HG03439 (cell line): ENCODE measurements around the gene RAB11FIP2.
A peak's percentile ranks its signal among the peaks of the same experiment; 100 is the strongest.

ENCODE experiments used
- ATAC-seq: cut with Tn5 transposase; IDR thresholded peaks from one replicate; pipeline ENCODE4 v1.9.1; 2021; ENCODE audit warnings: mild to moderate bottlenecking, moderate library complexity; ENCODE audit not compliant: unreplicated experiment

Gene RAB11FIP2

DNA sequence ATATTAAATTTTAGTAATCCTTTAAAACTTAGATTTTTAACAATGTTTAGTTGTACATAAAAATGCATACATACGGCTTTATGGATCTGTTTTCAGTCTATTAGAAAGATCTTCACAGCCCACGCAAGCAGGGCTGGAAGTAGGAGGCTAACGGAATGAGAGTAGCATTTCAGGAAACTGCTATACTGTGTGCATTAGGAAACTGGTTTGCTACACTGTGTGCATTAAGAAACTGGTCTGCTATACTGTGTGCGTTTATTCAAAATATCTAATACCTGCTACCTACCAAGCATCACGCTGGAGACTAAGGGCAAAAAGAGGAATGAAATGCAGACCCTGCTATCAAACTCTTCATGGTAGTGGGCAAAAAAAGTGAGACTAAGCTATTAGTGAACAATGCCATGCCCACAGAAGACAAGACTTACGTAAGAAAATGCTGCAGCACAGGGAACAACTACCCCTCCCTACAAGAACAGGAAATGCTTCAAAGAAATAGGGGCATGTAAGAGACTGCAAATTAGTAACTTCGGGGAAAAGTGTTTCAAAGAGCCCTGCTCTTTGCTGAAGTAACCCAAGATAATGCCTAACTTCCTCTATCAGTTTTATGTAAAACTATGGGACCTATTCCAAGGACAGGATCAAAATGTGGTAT is 11.3 kb downstream of the RAB11FIP2 start:
- no peak for ATAC-seq

DNA sequence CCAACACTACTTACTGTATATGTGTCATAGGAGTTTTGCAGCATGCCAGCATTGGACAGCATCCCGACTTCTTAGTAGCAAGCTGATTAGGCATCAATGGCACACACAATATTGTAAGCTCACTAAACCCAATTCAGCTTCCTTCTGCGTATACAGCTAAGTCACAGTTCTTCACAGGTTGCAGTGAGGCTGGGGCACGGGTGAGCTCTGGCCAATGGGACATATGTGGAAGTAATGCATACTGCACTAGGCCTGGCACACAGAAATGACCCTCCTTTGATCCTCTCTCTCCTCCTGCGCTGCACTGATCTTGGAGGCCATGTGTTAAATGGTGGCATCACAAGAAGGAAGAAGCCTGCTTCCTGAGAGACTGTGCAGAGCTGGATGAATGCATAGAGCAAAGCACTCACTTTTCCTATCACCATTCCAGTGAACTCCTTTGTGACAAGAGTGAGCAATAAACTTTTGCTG is 11.9 kb downstream of the RAB11FIP2 start:
- no peak for ATAC-seq

DNA sequence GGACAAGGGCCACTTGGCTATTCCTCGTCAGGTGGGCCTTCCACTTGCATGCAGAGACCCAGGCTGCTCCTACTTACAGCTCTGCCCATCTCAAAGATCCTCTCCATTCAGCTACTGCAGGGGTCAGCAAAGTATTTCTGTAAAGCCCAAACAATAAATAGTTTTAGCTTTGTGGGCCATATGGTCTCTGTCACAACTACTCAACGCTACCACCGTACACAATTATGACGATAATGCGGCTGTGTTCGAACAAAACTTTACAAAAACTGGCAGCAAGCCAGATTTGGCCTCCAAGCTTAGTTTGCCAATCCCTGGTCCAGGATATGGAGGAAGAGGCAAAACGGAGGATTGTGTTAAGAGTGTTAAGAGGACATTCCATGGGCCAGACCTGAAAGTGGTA is 12.8 kb downstream of the RAB11FIP2 start:
- no peak for ATAC-seq

DNA sequence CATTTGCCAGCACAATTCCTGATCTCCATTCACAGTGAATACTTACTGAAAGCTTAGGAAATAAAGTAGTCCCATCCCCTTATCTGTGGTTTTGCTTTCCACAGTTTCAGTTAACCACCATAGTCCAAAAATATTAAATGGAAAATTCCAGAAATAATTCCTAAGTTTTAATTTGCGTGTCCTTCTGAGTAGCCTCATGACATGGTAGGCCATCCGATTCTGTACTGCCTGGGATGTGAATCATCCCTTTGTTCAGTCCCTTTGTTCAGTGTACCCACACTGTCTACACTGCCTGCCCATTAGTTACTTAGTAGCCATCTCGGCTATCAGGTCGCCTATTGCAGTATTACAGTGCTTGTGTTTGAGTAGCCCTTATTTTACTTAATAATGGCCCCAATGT is 14.2 kb downstream of the RAB11FIP2 start:
- no peak for ATAC-seq

DNA sequence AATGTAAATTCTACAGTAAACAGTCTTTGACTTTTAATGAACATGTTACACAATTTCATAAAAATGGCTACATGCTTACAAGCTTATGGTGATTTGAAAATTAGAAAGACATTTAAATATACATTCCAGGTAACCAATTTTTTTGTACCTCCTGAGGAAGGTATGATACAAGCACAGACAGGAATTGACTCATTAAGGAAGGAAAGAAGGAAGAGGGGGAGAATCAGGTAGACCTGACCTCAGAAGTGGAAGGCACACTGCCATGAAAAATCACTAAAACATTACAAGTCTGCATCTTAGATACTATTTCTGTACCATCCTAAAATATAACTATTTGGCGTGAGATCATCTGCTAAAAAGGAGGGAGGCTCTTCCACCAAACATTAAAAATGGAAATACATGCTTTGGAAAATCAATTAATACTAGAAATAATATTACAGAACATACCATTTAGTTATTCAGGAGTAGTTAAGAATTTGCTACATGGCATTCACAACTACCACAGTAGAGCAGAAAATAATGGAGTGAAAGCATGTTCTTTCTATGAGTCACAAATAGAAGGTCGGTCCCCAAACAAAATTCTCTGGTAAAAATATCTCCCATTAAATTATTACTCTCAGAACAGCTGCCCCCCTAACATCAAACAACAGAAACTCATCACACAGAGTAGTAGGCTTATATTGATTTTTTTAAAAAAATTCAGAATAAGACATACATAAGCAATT is 15.2 kb downstream of the RAB11FIP2 start:
- ATAC-seq = no peak

DNA sequence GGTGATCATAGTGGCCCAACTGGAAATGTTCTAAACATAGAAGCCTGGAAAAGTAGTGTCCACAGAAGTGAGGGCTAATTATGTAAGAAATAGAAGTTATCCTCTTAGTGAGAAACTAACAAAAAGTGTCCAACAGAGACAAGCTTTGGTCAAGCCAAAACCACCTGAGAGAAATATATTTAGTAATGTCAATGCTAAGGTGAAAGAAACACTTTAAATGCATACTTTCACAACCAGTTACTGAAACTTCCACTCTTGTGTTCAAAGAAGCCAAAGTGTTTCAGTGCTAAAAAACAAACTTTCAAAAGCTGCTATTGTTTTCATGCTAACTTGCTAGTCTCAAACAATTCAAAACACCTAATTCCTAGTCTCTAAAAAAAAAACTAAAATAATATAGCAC is 18.1 kb downstream of the RAB11FIP2 start:
- peak; percentile 99 for ATAC-seq

DNA sequence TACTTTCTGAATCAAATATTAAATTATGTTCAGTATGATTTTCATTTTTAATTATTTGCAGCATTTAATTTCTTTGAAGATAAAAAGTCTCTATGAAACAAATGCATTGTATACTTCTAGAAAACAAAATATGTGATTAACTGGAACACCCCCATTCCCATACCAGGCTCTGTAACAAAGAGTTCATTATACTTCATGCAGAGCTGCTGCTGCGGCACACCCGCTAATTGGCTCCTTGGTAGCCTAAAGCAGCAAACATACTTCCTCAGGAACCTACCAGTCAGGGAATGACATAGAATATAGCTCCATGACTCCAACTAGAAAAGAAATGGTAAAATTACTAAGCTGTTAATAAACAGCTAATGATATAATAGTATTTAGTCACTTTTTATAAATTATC is 19.3 kb downstream of the RAB11FIP2 start:
- ATAC-seq = no peak

DNA sequence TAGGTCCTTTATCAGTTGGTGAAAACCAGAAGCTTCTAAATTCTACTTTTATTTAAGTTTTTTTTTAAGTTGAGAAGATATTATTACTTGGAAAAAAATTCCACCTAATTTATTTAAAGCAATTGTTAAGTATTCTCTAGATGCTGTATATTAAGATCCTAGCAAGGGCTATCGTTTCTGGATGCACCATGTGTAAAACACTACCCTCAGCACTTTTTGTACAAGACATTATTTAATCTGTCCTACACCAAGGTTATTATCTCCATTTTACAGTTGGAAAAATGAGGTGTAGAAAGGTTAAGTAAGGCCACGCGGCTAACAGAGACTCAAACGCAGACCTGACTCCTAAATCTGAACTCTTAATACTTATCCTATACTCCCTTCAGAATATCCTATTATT is 19.8 kb downstream of the RAB11FIP2 start:
- no peak for ATAC-seq

DNA sequence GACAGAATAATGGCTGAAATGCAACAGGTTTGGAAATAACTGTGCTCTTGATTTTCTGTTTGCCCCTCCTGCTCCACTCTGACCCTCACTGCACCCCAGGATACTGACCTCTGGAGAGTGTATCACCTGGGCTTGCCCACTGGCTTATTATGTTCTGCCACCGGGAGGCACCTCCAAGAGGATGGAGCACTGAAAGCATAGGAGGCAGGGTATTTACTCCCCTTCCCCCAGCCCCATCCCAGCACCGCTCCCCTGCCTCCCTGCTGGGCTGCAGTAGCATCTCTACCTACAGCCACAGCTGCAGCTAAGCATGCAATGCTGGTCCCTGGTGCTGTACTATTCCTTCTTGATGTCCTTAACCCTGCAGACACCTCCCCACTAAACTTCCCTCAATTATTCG is 26.4 kb downstream of the RAB11FIP2 start:
- ATAC-seq = no peak

DNA sequence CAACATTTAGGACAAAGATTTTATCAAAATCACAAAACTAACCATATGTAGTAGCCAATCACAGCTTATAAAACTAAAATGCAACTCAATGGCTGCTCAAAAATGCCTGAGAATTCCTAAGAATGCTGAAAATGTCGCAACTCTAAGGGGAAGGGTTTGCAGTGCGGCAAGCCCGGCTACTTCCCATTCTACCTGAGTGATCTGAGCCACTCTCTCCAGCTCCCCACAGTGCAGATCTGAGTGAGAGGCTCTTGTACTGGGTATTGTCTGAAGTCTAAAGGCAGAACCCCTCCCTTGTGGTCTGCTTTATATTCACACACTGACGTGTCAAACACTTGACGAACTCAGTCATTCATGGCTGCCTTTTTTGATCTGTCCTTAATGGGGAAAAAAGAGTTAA is 28.9 kb downstream of the RAB11FIP2 start:
- ATAC-seq = no peak

DNA sequence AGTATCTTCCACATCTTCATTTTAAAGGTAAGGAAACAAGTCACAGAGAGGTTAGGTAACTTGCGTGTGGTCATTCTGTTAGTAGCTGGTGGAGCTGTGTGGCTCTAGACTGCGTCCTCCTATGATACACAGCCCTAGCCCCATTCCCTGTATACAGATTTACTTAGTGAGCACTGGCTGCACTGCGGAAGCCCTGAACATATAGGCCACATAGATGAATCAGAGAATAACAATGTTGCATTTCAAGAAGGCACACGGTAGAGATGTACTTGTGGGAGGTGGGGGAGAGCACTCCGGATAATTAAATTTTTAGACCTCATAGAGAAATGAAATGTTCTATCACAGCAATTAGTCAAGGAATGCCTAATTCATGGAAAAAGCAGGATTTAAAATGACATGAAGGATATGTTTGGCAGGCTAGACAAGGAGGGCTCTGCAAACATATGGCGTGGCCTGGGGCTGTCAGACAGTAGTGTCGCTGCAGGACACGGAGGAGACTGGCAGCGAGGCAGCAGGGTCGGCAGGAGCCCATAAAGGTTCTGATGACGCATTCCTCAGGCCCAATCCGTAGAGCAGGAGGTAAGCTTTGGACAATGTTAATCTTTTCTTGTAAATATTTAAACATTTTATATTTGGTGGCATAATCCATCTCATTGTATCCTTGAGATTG is 29.5 kb downstream of the RAB11FIP2 start:
- no peak for ATAC-seq

DNA sequence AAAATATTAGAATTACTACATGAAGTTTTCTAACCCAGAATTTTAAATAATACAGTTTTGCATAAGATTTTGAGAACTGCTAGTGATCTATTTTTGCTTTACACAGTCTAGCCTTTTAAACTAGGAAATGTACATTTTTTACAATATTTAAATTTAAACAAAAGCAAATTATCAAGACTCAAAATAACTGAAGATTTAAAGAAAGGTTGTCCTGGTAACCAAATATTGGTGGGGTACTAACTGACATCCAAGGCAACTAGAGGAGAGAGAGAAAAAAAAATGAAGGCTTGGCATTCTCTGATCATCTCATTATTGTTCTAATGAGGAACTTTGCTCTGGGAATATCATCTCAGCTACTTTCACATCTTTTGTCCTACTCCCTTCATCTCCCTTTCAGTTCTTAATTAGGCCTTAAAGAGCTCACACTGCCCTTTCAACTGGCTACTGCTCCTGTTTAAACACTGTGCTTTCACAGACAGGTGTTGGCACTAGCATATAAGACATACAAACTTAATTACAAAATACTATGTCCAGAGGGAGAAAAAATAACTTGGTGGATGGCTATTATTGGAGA is 33.7 kb downstream of the RAB11FIP2 start:
- ATAC-seq = no peak

DNA sequence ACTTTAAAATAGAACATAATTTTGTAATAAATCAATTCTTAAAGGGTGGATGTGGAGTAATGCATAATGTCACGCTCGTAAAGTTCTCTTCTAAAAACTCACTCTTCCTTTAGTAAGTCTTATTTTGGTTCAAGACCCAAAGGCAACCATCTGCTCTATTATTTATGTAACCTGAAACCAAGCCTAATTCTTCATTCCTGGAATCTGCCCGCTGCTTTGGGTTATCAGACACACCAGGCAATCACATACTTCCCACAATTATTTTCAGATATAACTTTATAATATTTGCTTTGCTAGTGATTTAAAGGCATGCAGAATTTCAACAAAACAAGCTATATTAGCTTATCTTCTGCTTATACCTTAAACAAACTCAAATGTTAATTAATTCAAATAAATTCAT is 39.0 kb downstream of the RAB11FIP2 start:
- ATAC-seq = no peak

DNA sequence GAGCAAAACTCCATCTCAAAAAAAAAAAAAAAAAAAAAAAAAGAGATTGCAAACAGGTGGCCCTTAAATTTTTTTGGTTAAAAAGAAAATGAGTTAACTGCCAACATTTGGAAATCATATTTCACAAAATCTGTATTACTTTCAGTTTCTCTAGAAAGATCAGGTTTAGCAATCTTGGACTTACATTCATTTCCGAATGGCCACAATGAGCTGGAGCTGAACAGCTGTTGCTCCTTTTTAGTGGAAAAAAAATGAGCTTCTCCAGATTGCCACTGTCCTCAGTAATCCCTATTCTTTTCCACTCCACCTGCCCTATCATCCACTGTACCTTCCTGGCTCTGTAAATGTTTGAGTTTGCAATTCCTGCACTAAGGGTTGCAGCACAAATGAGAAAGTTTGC is 43.6 kb downstream of the RAB11FIP2 start:
- no peak for ATAC-seq

DNA sequence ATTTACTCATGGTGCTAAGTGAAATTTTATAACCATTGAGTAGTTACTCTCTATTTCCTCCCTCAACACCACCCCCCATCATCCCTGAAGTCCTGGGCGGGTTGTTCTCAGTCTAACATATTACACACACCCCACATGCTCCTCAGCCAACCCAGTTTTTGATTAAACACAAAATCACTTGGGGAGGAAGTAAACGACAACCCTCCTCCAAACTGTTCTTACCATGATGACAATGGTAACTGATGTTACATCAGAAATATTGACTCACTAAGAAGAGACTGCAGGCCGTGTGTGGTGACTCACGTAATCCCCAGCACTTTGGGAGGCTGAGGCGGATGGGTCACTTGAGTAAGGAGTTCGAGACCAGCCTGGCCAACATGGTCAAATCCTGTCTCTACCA is 44.2 kb downstream of the RAB11FIP2 start:
- ATAC-seq = no peak

DNA sequence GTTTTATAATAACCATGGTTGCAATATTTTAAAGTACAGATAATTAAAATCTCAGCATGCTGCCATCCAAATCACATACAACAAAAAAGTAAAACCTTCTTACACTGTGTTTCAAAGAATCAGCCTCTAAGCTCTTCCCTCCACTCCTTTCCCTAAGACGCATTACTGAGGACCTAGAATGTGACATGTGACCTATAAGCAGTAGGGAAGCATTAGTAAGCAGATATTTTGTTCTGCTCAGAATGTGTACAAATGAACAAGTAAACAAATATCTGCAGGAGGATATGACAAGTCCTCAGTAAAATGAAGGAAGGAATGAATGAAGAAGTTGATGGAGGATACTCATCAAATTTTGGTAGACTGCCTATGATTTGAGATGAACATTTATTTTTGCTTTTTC is 49.1 kb downstream of the RAB11FIP2 start:
- ATAC-seq = no peak

DNA sequence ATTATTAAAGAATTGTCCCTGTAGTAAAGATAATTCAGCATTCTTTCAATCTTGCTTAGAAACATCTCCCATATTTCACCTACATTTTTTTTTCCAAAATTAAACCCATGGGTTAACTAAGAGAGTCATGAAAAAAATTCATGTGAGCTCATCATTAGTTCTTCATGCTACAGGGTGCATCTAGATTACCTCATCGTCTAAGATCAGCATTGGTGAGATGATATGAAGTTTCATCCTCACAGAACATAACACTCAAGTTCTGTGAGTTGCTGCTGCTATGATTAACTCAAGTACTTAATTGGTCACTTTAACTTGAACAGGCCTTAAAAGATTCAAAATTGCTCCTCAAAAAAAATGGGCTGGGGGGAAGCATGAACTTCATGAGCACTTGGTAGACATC is 50.0 kb downstream of the RAB11FIP2 start:
- no peak for ATAC-seq

DNA sequence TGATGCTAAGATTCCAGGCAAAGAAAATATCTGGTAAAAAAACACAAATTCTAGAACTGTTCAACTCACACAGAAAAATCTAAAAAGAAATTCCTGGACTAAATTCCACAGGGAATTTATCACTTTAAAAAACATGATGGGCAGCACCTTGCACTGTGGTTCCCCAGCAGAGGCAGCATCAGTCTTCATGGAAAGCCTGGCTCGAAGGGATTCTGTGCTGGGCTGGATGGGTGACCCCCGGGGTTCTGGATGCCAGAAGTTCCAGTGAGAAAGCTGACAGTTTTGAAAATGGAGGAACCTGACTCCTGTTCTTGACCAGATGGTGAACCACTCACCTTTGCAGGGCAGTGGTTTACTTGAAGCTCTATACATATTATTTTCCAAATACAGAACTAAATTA is 52.0 kb downstream of the RAB11FIP2 start:
- no peak for ATAC-seq

DNA sequence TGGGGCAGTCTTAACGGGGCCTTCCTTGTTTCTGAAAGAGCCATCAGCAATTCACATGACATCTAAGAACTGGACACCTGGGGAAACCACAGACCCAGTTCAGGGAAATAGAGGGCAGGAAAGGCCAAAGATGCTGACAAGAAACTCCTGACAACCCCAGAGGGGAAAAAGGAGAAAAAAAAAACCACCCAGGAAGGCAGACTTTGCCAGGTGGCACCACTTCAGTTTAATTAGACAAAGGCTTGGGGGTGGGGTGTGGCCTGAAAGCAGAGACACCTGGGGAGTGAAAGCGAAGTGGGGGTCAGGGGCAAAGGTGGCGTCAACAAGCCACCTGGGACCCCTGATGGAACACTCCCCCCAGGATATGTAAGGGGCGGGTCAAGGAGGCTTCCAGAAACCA is 53.6 kb downstream of the RAB11FIP2 start:
- no peak for ATAC-seq

DNA sequence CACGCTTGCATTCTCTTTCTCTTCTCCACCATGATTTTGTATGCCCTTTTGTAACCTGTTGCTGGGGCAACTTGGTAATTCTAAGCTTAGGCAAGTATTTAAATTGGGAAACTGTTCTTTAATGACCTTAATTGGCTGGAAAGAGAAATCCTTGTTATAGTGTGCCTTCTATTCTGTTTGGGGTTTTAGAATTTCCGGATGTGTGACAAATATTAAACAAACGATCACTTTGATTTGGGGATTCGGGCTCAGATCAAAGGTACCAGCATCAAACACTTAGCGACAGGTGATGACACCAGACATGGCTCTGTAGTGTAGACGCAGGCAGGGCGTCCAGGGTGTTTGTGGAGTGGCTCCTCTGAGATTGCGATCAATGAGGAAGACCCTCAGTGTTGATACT is 55.0 kb downstream of the RAB11FIP2 start:
- ATAC-seq = no peak

DNA sequence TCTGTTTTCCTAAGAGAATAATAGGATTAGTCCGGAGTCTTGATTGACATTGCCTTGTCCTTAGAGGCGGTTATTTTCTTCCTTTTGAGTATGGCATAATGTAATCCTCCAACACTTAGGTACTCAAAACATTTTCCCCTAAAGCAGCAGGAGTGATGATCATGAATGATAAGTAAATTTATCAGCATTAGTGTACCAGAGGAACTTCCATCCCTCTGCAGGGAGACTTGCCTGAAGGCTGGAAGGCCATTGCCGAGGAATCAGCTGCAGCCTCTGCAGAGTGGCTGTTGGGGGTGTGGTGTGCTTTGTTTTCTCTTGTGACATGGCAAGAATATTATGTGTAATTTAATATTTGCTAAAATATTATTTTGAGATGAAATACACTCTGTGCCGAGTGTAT is 56.8 kb downstream of the RAB11FIP2 start:
- ATAC-seq = no peak

DNA sequence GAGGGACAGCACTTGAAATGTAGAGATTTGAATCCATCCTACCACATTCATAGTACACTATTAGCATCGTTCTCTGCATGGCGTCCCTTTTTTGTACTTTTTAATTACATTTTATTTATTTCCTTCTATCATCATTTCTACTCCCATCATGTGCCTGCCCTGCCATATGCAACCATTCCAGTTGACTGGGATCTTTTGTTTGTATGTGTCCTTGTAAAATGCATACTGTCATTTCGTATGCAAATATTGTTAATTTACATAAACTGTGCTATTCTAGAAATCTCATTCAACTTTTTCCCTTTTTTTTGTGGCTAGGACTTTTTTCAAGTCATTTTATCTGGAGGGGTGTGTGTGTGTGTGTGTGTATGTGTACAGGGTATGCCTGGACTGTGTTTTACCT is 57.9 kb downstream of the RAB11FIP2 start:
- ATAC-seq = no peak
